ENCODE measurements around the gene EMX1.
A peak's percentile ranks its signal among the peaks of the same experiment; 100 is the strongest.
"Not testable (repeated sequence)": the region's sequence is repeated elsewhere in the genome, so short reads cannot be mapped to it uniquely, and the experiment has no call there.

EMX1 gene

GRCh38 chr2:72901426-72901825 lies 15.9 kb upstream of the EMX1 start:
- no peak for DNase-seq

- not testable (repeated sequence) for DNase-seq
Measured at GRCh38 chr2:72907369-72907768, 9.9 kb upstream of the EMX1 start.

GRCh38 chr2:72908741-72909140 lies 8.6 kb upstream of the EMX1 start:
- no peak for DNase-seq

- no peak for DNase-seq
Measured at GRCh38 chr2:72911256-72911655, 6.1 kb upstream of the EMX1 start.

GRCh38 chr2:72913486-72914205 lies 3.7 kb upstream of the EMX1 start:
- DNase-seq: no peak

- no peak for DNase-seq
Measured at GRCh38 chr2:72914206-72914559, 3.1 kb upstream of the EMX1 start.

- no peak for DNase-seq
Measured at GRCh38 chr2:72914589-72915319, 2.6 kb upstream of the EMX1 start.

- DNase-seq: no peak
Measured at GRCh38 chr2:72915320-72915906, 1.9 kb upstream of the EMX1 start.

GRCh38 chr2:72915907-72916742 lies 1.2 kb upstream of the EMX1 start:
- peak; percentile 38 to 41 for DNase-seq

- no peak for DNase-seq
Measured at GRCh38 chr2:72916743-72917137, 579 bp upstream of the EMX1 start.

GRCh38 chr2:72917877-72918553 lies 696 bp downstream of the EMX1 start:
- DNase-seq: no peak

GRCh38 chr2:72919414-72920317 lies 2.3 kb downstream of the EMX1 start:
- no peak for DNase-seq

GRCh38 chr2:72920318-72921087 lies 3.2 kb downstream of the EMX1 start:
- DNase-seq: no peak

GRCh38 chr2:72921088-72921851 lies 4.0 kb downstream of the EMX1 start:
- no peak for DNase-seq

- DNase-seq: no peak
Measured at GRCh38 chr2:72921853-72922252, 4.5 kb downstream of the EMX1 start.

GRCh38 chr2:72923833-72924352 lies 6.6 kb downstream of the EMX1 start:
- DNase-seq: no peak

GRCh38 chr2:72924353-72925240 lies 7.3 kb downstream of the EMX1 start:
- DNase-seq: no peak

- DNase-seq: no peak
Measured at GRCh38 chr2:72925328-72925943, 8.1 kb downstream of the EMX1 start.

All from CD4-positive, alpha-beta T cell treated with Interleukin-1 beta for 1 hour (primary cell).